NB4 (cell line): Measurements from ENCODE around the gene ZNF408.
A peak's percentile ranks its signal among the peaks of the same experiment; 100 is the strongest.

Experiments used
- DNase-seq: peaks from one replicate; pipeline ENCODE4 v3.0.0; 2010; ENCODE audit warnings: low read depth
- H3K4me3 ChIP-seq: one replicate; pipeline ENCODE4 v1.5.1; 2011; ENCODE audit warnings: mild to moderate bottlenecking, low read depth, low read length, moderate library complexity
- MAX ChIP-seq: IDR thresholded peaks from 2 replicates; pipeline ENCODE4 v1.6.1; 2011; ENCODE audit warnings: low read depth, low read length
- MYC ChIP-seq: IDR thresholded peaks from 2 replicates; pipeline ENCODE4 v1.6.1; 2011; ENCODE audit warnings: low read depth, low read length
- POLR2A ChIP-seq: IDR thresholded peaks from 2 replicates; pipeline ENCODE4 v1.6.1; 2011; ENCODE audit warnings: mild to moderate bottlenecking; ENCODE audit not compliant: insufficient read length; ENCODE audit errors: extremely low read depth
- TF ChIP-seq, protein P1 (sequence below): IDR thresholded peaks from one replicate; pipeline ENCODE4 v1.5.1; 2012; ENCODE audit warnings: low read depth, low read length

ZNF408 gene

GRCh38 chr11:46677169-46677568 is 23.7 kb upstream of the ZNF408 start:
- TF ChIP-seq POLR2A (no peak), MAX (no peak), MYC (no peak)
- TF ChIP-seq, protein P1, sequence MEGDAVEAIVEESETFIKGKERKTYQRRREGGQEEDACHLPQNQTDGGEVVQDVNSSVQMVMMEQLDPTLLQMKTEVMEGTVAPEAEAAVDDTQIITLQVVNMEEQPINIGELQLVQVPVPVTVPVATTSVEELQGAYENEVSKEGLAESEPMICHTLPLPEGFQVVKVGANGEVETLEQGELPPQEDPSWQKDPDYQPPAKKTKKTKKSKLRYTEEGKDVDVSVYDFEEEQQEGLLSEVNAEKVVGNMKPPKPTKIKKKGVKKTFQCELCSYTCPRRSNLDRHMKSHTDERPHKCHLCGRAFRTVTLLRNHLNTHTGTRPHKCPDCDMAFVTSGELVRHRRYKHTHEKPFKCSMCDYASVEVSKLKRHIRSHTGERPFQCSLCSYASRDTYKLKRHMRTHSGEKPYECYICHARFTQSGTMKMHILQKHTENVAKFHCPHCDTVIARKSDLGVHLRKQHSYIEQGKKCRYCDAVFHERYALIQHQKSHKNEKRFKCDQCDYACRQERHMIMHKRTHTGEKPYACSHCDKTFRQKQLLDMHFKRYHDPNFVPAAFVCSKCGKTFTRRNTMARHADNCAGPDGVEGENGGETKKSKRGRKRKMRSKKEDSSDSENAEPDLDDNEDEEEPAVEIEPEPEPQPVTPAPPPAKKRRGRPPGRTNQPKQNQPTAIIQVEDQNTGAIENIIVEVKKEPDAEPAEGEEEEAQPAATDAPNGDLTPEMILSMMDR: no peak
- no peak for DNase-seq
- no peak overlapping the region for H3K4me3 ChIP-seq

DNA sequence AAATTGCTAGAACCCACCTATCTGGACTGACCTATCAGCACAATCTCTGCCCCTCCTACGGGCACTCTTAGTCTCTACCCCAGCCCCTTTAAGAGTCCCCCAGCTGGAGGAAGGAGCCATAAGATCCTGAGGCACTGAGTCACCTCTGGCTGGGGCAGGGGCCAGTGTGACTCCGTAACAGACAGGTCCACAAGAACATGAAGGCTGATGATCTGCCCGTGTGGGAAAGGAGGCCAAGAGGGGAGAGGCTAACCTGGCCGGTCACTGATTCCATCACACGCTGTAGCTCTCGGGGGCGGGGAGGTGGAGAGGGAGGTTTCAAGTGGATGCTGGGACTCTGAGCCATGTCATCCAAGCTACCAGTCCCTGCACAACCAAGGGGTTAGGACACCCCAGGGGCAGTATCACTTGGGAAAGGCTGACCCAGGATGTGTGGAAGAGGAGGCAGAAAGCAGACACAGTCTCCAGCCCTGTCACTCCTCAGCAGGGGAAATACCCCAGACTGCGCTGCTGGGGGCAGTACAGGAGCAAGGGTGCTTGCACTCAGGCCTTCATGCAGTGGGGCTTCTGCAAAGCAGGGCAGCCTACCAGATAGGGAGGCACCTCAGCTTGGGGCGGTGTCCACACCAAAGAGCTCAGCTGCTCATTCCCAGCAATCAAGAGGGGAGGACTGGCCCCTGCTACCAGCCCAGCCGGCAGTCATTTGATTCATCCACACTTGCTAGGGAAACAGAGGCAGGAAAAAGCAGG is 22.7 kb upstream of the ZNF408 start:
- DNase-seq: peak; percentile 48
- no peak for TF ChIP-seq POLR2A
- TF ChIP-seq, protein P1: peak; percentile 11
- H3K4me3 ChIP-seq: no peak overlapping the region

GRCh38 chr11:46678741-46679130 is 22.1 kb upstream of the ZNF408 start:
- no peak for TF ChIP-seq MAX
- no peak for TF ChIP-seq MYC
- TF ChIP-seq, protein P1: no peak
- no peak for TF ChIP-seq POLR2A
- H3K4me3 ChIP-seq: no peak overlapping the region

GRCh38 chr11:46679241-46680163 is 21.3 kb upstream of the ZNF408 start:
- H3K4me3 ChIP-seq: no peak overlapping the region
- no peak for TF ChIP-seq MAX
- TF ChIP-seq MYC: no peak
- no peak for TF ChIP-seq POLR2A
- TF ChIP-seq, protein P1: no peak
- DNase-seq: no peak

More at GRCh38 chr11:46678741-46679130, 22.1 kb upstream of the ZNF408 start:
- DNase-seq: no peak

DNA sequence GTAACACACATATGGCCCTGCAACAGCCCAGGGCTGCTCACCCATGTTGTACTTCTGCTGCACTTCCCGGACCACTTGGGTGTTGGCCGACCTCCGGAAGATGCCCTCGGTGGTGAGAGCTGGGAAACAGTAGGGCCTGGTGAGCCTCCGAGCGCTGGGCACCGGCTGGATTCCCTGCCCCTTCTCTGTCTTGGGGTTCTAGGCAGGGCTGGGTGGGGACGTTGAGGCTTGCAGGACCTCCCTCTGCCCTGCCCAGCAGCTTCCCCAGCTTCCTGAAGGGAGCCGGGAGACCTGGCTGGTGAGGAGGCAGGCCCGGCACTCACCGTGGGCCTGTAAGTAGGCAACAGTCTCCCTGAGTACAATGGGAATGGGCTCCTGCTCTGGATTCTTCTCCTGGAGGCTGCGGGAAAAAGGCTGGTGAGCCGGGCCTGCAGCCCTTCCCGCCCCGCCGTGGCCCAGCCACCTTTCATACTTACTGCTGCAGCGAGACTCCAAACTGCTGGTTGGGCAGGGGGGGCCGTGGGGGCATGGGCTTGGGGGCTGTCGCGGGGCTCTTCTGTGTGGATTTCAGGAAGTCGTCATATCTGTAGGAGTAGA is 20.6 kb upstream of the ZNF408 start:
- no peak for DNase-seq
- no peak overlapping the region for H3K4me3 ChIP-seq
- TF ChIP-seq MAX (no peak), MYC (no peak), POLR2A (no peak)
- TF ChIP-seq, protein P1: no peak
